Adrenal gland (tissue), 5 donors: ENCODE data around the gene IL17RA.

Source experiments
- POLR2A ChIP-seq, 2 donors: fragments of 450-650 bp; IDR thresholded peaks; one replicate each; pipeline ENCODE4 v1.6.1; 2017; ENCODE audit warnings: antibody characterized with exemption in 2 of 2, mild to moderate bottlenecking in 2 of 2, moderate library complexity in 1 of 2
- TF ChIP-seq, protein P1 (sequence below), 6 experiments: fragments of 450-650 bp in 4 of 6; fragments of 200-600 bp in 2 of 6; sonication (generic) in 1 of 6; IDR thresholded peaks; 1 replicate in 5 of 6; 2 replicates in 1 of 6; pipeline versions ENCODE4 v1.5.1 to v1.8.0; 2016 to 2021; ENCODE audit warnings: antibody characterized with exemption in 6 of 6, mild to moderate bottlenecking in 2 of 6, moderate library complexity in 1 of 6
- donor health status: DM: no; HTN: no; CAD: no.

- TF ChIP-seq, protein P1, sequence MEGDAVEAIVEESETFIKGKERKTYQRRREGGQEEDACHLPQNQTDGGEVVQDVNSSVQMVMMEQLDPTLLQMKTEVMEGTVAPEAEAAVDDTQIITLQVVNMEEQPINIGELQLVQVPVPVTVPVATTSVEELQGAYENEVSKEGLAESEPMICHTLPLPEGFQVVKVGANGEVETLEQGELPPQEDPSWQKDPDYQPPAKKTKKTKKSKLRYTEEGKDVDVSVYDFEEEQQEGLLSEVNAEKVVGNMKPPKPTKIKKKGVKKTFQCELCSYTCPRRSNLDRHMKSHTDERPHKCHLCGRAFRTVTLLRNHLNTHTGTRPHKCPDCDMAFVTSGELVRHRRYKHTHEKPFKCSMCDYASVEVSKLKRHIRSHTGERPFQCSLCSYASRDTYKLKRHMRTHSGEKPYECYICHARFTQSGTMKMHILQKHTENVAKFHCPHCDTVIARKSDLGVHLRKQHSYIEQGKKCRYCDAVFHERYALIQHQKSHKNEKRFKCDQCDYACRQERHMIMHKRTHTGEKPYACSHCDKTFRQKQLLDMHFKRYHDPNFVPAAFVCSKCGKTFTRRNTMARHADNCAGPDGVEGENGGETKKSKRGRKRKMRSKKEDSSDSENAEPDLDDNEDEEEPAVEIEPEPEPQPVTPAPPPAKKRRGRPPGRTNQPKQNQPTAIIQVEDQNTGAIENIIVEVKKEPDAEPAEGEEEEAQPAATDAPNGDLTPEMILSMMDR (IDR thresholded peaks at IDR 0.05): no peak
- no peak for TF ChIP-seq POLR2A (IDR thresholded peaks at IDR 0.05)
Observed at GRCh38 chr22:17102297-17102667, 17.5 kb downstream of the IL17RA start.
